Spleen (tissue), 11 donors: ENCODE measurements around the gene CNKSR3. TPM values are rescaled to one million over a fixed set of nuclear protein-coding genes. Genes with fewer than 3 reads are reported as not detected.

ENCODE experiments used
- DNase-seq: peaks from one replicate; pipeline ENCODE4 v3.0.0-alpha.2; 2020
- H3K27ac ChIP-seq, 8 donors: fragments of 200-600 bp; sonication (generic) in 7 of 8; 1 replicate in 4 of 8; 2 replicates in 4 of 8; pipeline versions ENCODE4 v1.5.0 to v1.8.0; 2016 to 2021; ENCODE audit warnings: inconsistent platforms in 4 of 8, mild to moderate bottlenecking in 4 of 8, moderate library complexity in 1 of 8
- H3K27me3 ChIP-seq, 7 donors: fragments of 200-600 bp; sonication (generic) in 6 of 7; replicated peaks in 1 of 7; 1 replicate in 4 of 7; 2 replicates in 3 of 7; pipeline versions ENCODE4 v1.5.0 to v1.8.0; 2016 to 2021; ENCODE audit warnings: inconsistent platforms in 3 of 7, mild to moderate bottlenecking in 1 of 7
- H3K36me3 ChIP-seq, 6 donors: fragments of 200-600 bp; sonication (generic) in 5 of 6; 1 replicate in 4 of 6; 2 replicates in 2 of 6; pipeline versions ENCODE4 v1.5.0 to v1.8.0; 2016 to 2021; ENCODE audit warnings: inconsistent platforms in 2 of 6
- H3K4me1 ChIP-seq, 6 donors: fragments of 200-600 bp; sonication (generic) in 5 of 6; 1 replicate in 3 of 6; 2 replicates in 3 of 6; pipeline versions ENCODE4 v1.5.0 to v1.8.0; 2016 to 2021; ENCODE audit warnings: inconsistent platforms in 3 of 6
- H3K4me3 ChIP-seq, 8 donors: fragments of 200-600 bp; sonication (generic) in 7 of 8; 1 replicate in 4 of 8; 2 replicates in 4 of 8; pipeline versions ENCODE4 v1.5.0 to v1.8.0; 2016 to 2021; ENCODE audit warnings: inconsistent platforms in 4 of 8, mild to moderate bottlenecking in 4 of 8, moderate library complexity in 2 of 8
- H3K9me3 ChIP-seq, 8 donors: fragments of 200-600 bp; sonication (generic) in 7 of 8; 1 replicate in 4 of 8; 2 replicates in 4 of 8; pipeline versions ENCODE4 v1.5.0 to v1.8.0; 2016 to 2021; ENCODE audit warnings: inconsistent platforms in 4 of 8
- POLR2A ChIP-seq, 3 donors: fragments of 450-650 bp; IDR thresholded peaks; one replicate each; pipeline ENCODE4 v1.5.1; 2017; ENCODE audit warnings: antibody characterized with exemption in 3 of 3, mild to moderate bottlenecking in 1 of 3
- POLR2AphosphoS5 ChIP-seq, 3 donors: sonication (generic); formaldehyde crosslinking; IDR thresholded peaks; one replicate each; pipeline ENCODE4 v1.5.1; 2017; ENCODE audit warnings: antibody characterized with exemption in 3 of 3
- WGBS, 5 donors: extraction: QIAGEN DNeasy Blood & Tissue Kit in 3 of 5; methylation state at CpG; one replicate each; pipeline versions ENCODE4 v1.1.5 to v1.1.7; 2013 to 2018; 5-methylcytosine and 5-hydroxymethylcytosine counted together
- intact Hi-C: fragments of 100-400 bp; cut with DNase I; formaldehyde crosslinking; loops from one replicate; pipeline ENCODE4 v1.15.0; 2023; ENCODE audit warnings: low total_unique reads
- polyA plus RNA-seq, 3 donors: library from polyadenylated mRNA; stranded (reverse); fragments of 200-250 nt; gene quantifications; one replicate each; pipeline ENCODE4 v1.2.1, GENCODE V29; 2013
- total RNA-seq, 7 donors: library from RNA; depleted of rRNA in 3 of 7; stranded (reverse); fragments of >200 nt in 3 of 7; fragmentation: NEBNext Ultra II Directional in 4 of 7; extraction: Animal tissue kit (Norgen Biotek cat#: 25700) in 4 of 7; gene quantifications; one replicate each; pipeline versions ENCODE4 v1.1.0 to v1.2.1, GENCODE V29; 2016 to 2021
- TF ChIP-seq, protein P1 (sequence below), 11 experiments: fragments of 200-600 bp in 7 of 11; fragments of 450-650 bp in 4 of 11; sonication (generic) in 4 of 11; IDR thresholded peaks in 8 of 11; conservative IDR thresholded peaks in 3 of 11; 1 replicate in 7 of 11; 2 replicates in 4 of 11; pipeline versions ENCODE4 v1.4.0 to v1.8.0; 2016 to 2021; ENCODE audit warnings: antibody characterized with exemption in 11 of 11, inconsistent platforms in 4 of 11, mild to moderate bottlenecking in 1 of 11
- donor health status: healthy with polysubstance abuse.
- donor health status: DM: no; HTN: no; CAD: no; lungs with moderate emphysema.
- donor health status: DM: no; HTN: no; CAD: no.
- donor health status: Bipolar disorder and iron deficiency.
- donor health status: healthy.
- donor health status: DM: no; HTN: no; CAD: no.
- donor health status: DM: yes; HTN: yes; CAD: no.

CNKSR3 gene
- total and polyA plus RNA-seq, 10 donors: 1.7 to 45.0 (median 18.0) TPM

DNA sequence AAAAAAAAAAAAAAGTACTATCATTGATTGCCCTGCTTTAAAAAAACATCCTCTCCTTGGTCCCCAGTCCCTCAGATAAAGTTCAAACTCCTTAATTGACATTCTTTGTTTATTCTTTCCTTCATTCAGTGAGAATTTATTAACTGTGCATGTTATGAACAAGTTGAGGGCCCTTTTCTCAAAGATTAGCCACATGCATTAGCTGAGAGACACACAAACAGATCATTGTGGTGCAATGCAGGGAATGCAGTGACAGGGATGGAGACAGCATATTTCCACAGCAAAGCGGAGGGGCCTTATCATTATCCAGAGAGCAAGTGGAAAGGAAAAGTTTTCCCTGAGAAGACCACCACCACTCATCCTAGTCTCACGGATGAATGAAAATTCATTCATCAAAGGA is 132.0 kb downstream of the CNKSR3 start:
- TF ChIP-seq POLR2AphosphoS5 (IDR thresholded peaks at IDR 0.05) (no peak), POLR2A (IDR thresholded peaks at IDR 0.05) (no peak)
- TF ChIP-seq, protein P1, sequence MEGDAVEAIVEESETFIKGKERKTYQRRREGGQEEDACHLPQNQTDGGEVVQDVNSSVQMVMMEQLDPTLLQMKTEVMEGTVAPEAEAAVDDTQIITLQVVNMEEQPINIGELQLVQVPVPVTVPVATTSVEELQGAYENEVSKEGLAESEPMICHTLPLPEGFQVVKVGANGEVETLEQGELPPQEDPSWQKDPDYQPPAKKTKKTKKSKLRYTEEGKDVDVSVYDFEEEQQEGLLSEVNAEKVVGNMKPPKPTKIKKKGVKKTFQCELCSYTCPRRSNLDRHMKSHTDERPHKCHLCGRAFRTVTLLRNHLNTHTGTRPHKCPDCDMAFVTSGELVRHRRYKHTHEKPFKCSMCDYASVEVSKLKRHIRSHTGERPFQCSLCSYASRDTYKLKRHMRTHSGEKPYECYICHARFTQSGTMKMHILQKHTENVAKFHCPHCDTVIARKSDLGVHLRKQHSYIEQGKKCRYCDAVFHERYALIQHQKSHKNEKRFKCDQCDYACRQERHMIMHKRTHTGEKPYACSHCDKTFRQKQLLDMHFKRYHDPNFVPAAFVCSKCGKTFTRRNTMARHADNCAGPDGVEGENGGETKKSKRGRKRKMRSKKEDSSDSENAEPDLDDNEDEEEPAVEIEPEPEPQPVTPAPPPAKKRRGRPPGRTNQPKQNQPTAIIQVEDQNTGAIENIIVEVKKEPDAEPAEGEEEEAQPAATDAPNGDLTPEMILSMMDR (IDR thresholded peaks at IDR 0.05 in 8 of 11, conservative IDR thresholded peaks at IDR 0.05 in 3 of 11): no peak
- WGBS, 5 donors: 89 to 98% (median 95%) methylated on average over 2 of the region's 2 CpGs
- peaks cover 0 to 11% (median 4%) of the 10 kb centered on the region in 8 donors for H3K9me3 ChIP-seq
- no peaks in the 10 kb centered on the region for H3K4me1 ChIP-seq
- intact Hi-C loops: loop anchor here (5.0 kb wide), 1 partner anchor 226 kb away; no protein-coding TSS in a partner anchor
- DNase-seq: no peak
- no peaks in the 10 kb centered on the region for H3K27me3 ChIP-seq
- H3K36me3 ChIP-seq: no peaks in the 10 kb centered on the region
- no peak overlapping the region for H3K27ac ChIP-seq
- H3K4me3 ChIP-seq: no peak overlapping the region

GRCh38 chr6:154377726-154378125 is 132.8 kb downstream of the CNKSR3 start:
- intact Hi-C loops: loop anchor here (5.0 kb wide), 1 partner anchor 225 kb away; no protein-coding TSS in a partner anchor
- DNase-seq: no peak
- Histone ChIP-seq H3K4me3 (no peak overlapping the region), H3K9me3 (peaks cover 0 to 5% (median 0%) of the 10 kb centered on the region in 8 donors), H3K36me3 (no peaks in the 10 kb centered on the region), H3K27ac (no peak overlapping the region), H3K4me1 (no peaks in the 10 kb centered on the region), H3K27me3 (no peaks in the 10 kb centered on the region)
- 84 to 96% (median 87%) methylated on average over 4 of the region's 4 CpGs for WGBS, 5 donors
- TF ChIP-seq POLR2A (IDR thresholded peaks at IDR 0.05): no peak
- TF ChIP-seq, protein P1 (IDR thresholded peaks at IDR 0.05 in 8 of 11, conservative IDR thresholded peaks at IDR 0.05 in 3 of 11): no peak
- TF ChIP-seq POLR2AphosphoS5 (IDR thresholded peaks at IDR 0.05): no peak

DNA sequence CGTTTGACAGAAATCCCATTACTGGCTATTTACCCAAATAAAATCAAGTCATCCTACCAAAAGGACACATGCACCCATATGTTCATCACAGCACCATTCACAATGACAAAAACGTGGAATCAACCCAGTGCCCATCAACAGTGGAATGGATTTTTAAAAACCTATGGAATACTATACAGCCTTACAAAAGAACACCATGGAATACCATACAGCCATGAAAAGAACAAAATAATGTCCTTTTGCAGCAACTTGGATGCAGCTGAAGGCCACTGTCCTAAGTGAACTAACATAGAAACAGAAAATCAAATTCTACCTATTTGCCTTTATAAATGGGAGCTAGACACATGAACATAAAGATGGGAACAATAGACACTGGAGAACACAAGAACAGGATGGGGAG is 136.5 kb downstream of the CNKSR3 start:
- TF ChIP-seq, protein P1 (IDR thresholded peaks at IDR 0.05 in 8 of 11, conservative IDR thresholded peaks at IDR 0.05 in 3 of 11): no peak
- 80 to 98% (median 88%) methylated on average over 2 of the region's 2 CpGs for WGBS, 5 donors
- no peaks in the 10 kb centered on the region for H3K27me3 ChIP-seq
- H3K4me3 ChIP-seq: no peak overlapping the region
- H3K4me1 ChIP-seq: peaks cover 0 to 22% (median 11%) of the 10 kb centered on the region in 6 donors
- no peak for DNase-seq
- no peak overlapping the region for H3K27ac ChIP-seq
- H3K9me3 ChIP-seq: peaks cover 0 to 4% (median 0%) of the 10 kb centered on the region in 8 donors
- H3K36me3 ChIP-seq: no peaks in the 10 kb centered on the region
- intact Hi-C loops: no loop called here

GRCh38 chr6:154371281-154371680 is 139.2 kb downstream of the CNKSR3 start:
- H3K36me3 ChIP-seq: no peaks in the 10 kb centered on the region
- DNase-seq: no peak
- H3K4me1 ChIP-seq: peaks cover 0 to 35% (median 14%) of the 10 kb centered on the region in 6 donors
- H3K27me3 ChIP-seq: no peaks in the 10 kb centered on the region
- peak overlapping the region in 1 of 8 donors; percentile 19 for H3K27ac ChIP-seq
- 54 to 93% (median 68%) methylated on average over 4 of the region's 4 CpGs for WGBS, 5 donors
- H3K4me3 ChIP-seq: no peak overlapping the region
- H3K9me3 ChIP-seq: peaks cover 0 to 4% (median 0%) of the 10 kb centered on the region in 8 donors
- TF ChIP-seq POLR2AphosphoS5 (IDR thresholded peaks at IDR 0.05) (no peak), POLR2A (IDR thresholded peaks at IDR 0.05) (no peak)
- TF ChIP-seq, protein P1 (IDR thresholded peaks at IDR 0.05 in 8 of 11, conservative IDR thresholded peaks at IDR 0.05 in 3 of 11): no peak
- intact Hi-C loops: no loop called here
